DMS 273 (cell line): Measurements from ENCODE around the gene P4HB.

Experiments used
- DNase-seq: peaks from one replicate; lab custom pipeline; 2025; ENCODE audit not compliant: unreplicated experiment; lab: John Stamatoyannopoulos, UW

P4HB gene

DNA sequence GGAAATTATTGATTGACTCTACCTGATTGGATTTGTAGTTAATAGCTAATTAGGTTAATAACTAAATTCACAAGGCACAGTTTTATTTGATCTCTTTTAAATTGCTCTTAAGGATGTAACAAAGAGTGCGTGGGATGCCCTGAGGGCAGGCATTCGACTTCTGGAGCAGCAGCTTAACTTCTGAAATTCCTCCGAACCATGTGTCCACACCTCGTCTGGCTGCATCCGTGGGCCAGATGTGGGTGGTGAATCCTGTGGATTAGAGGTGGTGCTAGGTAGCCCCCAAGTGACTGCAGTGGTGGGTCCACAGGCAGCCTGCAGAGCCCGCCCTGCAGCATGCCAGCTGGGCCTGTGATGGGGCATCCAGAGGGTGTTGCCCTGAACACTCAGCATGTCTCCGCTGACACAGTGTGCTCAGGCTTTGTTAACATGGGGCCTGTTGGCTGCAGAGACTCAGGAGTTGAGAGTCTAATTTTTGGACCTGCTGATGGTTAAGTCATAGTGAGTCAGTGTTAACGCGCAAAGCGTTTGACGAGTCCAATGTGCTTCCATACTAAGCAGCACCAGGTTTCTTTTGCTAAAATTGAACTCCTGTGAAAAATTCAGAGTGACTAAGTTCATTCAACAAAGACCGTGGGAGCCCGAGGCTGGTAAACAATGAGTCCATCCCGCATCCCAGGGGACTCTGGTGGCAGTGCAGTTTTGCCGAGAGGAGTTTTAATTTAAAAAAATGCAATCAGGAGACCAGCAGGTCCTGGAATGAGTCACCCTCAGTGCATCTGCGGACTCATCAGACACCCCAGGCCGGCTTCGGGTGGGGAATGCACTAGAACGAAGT is 37.9 kb upstream of the P4HB start:
- no peak for DNase-seq

DNA sequence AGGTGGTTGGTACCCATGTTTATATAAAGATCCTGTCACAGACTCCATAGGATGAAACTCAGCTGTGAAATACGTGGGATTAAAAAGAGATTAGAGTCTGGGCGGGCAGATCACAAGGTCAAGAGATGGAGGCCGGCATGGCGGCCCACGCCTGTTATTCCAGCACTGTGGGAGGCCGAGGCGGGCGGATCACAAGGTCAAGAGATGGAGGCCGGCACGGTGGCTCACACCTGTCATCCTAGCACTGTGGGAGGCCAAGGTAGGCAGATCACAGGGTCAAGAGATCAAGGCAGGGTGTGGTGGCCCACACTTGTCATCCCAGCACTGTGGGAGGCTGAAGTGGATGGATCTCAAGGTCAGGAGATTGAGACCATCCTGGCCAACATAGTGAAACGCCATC is 35.1 kb upstream of the P4HB start:
- no peak for DNase-seq

DNA sequence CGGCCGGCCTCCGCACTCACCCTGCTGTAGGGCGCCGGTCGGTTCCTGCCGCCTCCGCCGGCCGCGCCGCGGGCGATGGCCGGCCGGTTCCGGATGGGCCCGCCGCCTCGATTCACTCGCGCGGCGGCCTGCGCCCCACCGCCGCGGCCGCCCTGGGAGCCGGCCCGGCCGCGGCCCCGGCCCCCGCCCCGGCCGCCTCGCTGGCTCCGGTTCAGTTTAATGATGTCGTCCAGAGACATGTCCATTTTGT is 30.9 kb upstream of the P4HB start:
- no peak for DNase-seq

DNA sequence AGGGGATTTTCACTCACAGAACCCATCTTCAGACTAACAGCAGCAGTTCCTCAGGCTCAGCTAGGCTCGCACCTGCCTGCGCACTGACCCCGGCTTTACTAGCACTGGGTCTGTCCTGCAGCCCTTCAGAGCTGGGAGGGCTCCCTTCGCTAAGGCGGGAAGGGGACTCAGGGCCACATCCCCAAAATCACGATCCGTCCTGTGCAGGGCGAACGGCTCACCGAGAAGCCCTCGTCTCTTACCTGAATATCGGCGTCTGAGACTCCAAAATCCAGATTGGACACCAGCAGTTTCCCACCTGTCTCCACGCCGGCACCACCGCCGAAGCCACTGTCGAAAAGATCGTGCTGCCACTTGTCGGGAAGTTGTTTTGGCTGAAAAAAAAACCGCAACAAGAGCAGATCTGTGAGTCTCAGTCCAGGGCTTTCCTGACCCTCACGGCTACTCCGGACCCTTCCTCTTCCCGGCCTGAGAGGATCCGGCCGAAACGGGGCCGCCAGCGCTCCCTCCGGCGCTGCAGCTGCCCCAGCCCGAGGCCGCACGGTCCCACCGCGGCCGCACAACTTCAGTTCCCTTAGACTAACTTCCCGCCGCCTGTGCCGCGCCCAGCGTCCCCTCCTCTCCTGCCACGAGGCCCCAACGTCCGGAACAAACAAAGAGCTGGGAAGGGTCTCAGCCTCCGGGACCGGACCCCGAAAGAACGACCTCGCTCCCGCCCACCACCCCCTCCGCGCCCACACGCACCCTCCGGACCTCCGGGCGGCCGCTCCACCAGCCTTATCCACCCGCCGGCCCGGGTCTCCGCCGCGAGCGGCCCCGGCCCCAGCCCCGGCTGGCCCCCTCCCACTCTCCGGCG is 30.3 kb upstream of the P4HB start:
- DNase-seq = peak; percentile 53

DNA sequence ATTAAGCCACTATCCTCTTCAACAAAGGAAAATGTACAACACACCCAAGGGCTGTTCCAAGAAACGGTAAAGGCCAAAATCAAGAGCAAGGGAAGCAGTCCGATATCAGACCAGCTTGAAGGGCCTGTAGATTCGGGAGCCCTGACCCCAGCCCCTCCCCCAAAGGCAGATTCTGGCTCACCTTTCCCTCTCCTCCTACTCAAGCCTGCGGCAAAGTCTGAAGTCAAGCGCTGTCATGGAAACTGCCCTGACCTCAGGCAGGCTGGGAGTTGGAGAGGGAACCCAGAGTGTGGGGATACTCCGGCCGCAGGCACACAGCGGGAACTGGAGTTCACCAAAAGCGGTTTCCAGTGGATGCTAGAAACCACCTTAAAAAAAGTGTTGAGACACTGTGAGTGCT is 29.3 kb upstream of the P4HB start:
- DNase-seq = no peak

DNA sequence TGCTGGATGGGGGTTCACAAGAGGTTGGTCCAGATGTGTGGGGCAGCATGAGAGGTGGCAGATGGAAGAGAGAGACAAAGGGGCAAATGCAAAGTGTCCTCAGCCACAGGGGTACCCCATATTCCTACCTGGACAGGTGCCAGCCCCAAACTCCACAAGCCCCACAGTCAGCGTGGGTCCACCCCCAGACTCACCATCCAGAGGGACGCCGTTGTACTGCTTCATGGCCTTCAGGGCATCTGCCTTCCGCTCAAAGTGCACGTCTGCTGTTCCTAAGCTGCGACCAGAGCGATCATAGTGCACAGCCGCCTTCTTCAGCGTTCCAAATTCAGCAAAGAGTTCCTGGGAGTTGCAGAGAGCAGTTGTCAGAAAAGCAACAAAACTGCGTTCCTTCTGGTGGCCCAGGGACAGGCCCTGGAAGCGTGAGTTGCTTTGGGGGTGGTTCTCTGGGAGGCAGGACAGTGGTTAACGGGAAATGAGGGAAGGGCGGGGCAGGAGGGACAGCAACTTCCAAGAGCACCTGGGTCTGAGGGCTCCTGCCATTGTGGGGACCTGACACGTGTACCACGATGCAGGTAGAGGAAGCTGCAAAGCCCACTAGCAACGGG is 28.8 kb upstream of the P4HB start:
- DNase-seq = no peak

DNA sequence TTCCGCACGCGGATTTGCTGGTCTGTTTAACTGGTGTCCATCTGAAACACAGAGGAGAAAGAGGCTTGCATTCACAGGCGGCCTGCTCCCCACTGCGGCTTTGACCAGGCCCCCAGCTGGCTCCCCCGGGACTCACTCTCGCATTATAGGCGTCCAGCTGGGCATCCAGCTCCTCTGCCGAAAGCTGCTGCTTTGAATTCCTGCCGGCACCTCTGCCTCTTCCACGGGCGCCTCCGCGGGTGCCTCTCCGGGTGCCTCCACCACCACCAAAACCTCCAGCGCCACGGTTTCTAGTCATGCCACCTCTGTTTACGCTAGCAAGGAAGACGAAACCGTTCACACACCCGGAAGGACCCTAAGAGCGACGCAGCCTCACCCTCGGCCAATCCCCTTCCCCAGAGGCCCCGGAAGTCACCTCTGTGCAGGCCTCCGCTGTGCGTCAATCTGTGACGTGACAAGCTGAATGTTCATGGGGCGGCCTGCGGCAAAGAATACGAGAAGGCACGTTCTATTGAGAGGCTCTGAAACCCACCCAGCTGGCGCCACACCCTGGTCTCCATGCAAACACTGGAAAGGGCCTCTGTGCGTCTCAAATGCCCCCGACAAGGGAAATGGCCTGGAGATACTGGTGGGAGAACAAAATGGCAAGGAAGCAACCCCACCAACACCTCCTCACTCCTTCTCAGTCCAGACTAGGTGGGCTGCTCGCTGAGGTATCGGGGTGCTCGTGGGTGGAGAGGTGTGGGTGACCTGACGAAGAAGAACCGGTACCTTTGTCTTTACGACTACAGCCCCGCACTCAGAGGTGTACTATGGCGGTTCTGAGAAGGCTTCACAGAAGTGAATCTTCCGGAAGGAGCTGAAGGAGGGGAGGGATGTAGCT is 28.0 kb upstream of the P4HB start:
- no peak for DNase-seq

DNA sequence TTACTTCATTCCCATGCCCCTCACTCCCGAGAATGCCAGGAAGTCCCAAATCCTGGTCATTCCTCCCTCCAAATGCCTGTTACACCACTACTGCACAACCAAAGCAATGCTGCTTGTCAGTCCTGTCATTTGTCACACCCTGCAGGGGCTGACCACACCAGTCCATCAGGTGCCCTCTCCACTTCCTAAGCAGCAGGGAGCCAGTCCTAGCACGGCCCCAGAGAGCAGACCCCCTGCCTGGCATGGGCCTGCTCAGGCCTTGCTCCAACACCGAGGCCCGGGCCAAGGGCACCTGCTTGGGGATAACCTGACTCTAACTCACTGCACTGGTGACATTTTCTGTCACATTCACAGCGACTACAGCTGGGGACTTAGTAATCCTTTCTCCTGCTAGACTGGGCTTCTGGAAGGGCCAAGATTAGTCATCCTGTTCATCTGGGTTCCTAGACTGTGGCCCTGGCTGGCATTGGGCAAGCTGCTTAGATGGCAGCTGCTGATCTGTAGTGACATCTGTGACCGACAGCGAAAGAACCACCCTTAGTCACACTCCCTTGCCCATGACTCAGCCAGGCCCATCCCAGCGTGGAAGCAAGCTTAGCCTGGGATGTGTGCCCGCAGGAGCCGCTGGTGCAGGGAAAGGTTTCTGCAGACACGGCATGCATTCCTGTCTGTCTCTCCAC is 25.7 kb upstream of the P4HB start:
- peak; percentile 60 for DNase-seq

DNA sequence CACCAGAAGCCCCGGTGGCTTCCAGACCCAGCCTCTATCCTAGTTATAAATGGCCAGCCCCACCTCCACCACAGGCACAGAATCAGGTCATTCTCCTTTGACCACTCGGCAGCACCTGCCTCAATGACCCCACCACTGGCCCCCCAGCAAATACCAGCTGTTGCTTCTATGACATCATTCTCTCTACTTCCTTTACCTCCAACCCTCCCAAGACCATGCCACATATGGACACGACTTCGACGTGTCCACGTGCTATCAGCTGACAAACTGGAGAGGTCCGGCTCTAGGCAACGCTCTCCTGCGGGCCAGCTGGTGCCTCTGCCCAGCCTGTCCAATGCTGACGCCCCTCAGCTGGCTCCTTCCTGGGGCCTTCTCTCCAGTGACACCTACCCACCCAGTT is 25.1 kb upstream of the P4HB start:
- DNase-seq = no peak

DNA sequence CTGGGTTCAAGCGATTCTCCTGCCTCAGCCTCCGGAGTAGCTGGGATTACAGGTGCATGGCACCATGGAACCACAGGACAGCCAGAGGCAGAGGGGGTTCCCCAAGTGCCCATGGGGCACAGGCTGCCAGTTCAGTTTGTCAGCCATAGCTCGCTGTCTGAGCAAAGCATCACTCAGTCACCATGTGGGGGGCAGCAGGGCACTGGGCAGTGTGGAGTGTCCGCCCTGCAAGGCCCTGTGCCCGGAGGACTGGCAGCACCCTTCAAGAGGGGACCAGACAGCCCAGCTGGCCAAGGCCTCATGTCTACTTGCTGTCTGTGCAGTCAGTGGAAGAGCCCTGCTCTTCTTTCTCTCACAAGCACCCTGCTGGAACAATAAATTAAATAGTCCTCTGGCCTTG is 24.6 kb upstream of the P4HB start:
- DNase-seq = no peak

DNA sequence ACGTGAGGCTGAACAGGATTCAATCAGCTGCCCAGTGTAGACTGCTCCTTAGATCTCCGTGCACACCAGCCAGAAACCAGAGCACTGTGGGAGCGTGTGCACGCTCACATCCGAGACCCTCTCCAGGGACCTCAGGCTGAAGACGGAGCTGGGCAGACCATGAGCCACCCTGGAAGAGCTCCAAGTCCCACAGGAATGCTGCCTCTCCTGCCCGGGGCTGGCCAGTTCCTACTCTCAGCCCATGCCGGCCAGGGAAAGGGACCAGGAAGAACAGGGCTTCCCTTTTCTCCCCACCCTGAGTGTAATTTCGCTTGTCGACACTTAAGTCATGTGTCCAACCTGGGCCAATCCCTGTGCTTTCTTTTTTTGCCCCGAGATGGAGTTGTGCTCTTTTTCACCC is 24.2 kb upstream of the P4HB start:
- DNase-seq = no peak

DNA sequence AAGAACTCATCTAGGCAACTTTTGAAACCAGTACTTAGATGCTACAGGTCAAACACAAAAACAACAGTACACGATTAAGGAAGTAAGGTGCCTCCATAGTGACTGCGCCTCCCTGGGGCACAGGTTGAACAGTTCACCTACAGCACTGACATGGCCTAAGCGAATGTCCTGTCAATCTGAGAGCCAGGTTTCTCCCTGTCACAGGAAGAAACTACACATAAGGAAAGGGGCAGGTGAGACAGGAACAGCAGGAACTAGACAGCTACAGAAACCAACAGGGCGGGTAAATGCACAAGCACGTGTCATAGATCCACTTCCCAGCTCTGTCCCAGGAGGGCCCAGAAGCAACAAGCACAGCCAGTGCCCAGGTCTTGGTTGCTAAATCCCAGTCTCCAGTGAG is 18.8 kb upstream of the P4HB start:
- no peak for DNase-seq

DNA sequence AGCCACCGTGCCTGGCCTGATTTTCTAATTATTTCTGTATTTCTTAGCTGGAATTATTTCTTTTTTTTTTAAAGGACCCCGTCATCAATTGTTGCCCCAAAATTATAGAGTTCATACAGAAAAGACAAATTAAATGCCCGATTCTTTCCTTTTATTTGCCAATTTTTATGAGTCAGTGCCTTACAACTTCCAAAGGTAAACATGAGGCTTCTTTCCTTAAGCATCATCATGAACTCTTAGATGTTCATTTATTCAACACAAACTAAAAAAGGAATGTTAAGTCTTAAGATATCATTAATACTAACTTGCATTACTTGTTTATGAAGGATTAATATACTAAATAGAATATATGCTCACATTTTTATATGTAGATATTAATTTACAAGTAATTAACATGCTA is 18.0 kb upstream of the P4HB start:
- DNase-seq = no peak

DNA sequence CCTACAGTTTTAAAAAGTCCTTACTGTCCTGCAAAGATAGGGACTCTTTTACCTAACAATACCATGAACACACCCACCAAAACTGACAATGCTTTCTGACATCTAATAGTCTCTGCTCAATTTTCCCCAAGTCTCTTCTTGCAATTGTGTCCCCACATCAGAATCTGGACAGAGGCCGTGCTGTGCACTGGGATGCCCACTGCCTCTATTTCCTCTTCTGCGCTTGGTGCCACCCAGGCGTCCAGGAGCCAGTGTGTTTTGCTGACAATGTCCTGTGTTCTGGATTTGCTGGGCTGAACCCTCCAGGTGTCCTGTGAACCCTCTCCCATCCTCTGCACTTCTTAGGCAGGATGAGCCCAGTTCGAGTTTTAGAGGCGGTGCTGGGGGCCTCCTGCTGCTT is 17.2 kb upstream of the P4HB start:
- no peak for DNase-seq

DNA sequence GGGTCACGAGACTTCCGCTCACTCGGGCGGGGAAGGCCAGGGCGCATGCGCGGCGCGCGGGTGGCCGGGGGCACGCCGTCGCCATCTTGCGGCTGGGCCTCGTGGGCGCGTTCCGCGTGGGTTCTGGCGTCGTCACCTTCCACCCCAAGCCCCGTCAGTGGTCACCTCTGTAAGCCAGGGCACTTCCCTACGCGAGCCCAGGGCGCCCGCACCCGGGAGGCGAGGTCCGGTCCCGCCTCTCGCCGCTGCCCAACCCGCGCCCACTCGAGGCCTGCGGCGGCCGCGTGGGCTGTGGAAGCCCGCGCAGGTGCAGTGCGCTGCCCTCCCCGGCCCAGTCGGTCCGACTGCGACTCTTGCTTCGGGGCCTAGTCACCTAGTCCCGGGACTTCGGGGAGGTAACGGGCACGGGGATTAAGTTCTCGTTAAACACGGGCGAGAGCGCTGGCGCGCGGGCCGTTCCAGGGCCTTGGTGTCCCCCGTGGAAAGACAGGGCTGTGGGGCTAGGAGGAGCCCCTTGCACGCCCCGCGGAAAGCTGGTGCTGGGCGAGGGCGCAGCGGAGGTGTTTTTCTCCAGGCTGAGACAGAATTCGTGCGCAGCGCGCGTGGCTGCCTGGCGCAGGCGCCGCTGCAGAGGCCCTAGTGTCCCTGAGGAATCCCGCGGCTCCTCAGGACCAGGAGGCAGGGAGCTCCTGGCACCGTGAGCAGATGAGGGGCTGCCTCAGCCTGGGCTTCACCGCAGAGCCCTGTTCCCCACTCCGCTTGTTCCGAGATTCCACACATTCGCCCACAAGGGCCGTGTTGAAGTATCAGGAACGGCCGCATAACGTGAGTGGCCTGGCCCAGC is 11.3 kb upstream of the P4HB start:
- DNase-seq = peak; percentile 95

DNA sequence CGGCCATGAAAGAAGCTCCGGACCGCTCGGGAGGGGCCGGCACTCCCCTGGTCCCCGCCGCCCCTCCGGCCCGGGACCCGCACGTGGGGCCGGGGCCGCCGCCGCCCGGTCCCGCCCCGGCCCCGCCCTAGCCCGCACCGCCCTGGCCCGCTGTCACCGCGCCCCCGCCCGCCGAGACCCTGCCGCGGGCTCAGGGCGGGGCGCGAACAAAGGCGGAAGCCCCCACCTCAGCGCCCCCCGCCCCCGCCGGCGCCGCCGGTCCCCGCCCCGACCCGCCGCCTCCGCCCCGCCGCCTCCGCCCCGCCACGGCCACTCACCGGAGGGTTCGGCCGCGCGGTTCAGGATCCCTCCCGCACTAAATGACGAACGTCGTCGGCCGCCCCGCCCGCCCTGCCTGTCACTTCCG is 10.6 kb upstream of the P4HB start, which contains the start of gene ARHGDIA:
Gene ARHGDIA (minus strand): TSS at position 357 of the 406 bp plus-strand sequence. CDS start 1,407 bp downstream, outside the sequence.
- DNase-seq = peak; percentile 79

DNA sequence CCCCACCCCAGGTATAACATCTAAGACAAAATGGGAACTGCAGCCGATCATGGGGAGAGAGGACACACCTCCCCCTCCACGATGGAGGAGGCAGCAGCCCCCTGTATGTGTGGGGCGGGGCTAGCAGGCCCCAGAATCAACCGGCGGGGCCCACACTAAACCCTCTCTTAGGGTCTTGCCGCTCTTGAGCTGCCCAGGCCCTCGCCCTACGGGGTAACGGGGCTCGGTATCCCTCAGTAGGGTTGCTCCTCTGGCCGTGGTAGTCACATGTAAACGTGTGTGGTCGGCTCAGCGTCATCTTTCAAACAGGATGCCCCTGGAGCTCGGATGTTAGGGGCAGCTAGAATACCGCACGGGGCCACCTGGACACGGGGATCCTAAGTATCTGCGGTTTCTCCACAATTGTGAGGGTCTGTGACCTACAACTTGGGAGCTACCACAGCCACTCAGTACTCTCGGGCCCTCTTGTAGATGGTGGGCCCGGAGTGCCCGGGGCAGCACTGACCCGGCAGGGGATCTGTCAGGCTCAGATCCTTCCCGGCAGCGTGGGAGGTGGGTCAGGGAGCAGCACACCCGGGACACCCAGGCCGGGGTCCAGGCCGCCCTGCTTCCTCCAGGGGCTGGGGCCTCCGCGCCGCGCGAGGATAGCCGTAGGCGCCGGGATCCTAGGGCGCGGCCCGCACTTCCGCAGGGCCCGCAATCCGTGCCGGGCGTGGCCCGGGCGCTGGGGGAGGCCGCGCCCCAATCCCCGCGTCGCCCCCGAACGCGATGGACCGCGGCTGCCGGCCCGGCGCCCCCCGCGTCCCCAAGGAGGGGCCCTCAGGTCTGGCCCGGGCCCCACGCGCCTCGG is 10.0 kb upstream of the P4HB start:
- DNase-seq = peak; percentile 75

DNA sequence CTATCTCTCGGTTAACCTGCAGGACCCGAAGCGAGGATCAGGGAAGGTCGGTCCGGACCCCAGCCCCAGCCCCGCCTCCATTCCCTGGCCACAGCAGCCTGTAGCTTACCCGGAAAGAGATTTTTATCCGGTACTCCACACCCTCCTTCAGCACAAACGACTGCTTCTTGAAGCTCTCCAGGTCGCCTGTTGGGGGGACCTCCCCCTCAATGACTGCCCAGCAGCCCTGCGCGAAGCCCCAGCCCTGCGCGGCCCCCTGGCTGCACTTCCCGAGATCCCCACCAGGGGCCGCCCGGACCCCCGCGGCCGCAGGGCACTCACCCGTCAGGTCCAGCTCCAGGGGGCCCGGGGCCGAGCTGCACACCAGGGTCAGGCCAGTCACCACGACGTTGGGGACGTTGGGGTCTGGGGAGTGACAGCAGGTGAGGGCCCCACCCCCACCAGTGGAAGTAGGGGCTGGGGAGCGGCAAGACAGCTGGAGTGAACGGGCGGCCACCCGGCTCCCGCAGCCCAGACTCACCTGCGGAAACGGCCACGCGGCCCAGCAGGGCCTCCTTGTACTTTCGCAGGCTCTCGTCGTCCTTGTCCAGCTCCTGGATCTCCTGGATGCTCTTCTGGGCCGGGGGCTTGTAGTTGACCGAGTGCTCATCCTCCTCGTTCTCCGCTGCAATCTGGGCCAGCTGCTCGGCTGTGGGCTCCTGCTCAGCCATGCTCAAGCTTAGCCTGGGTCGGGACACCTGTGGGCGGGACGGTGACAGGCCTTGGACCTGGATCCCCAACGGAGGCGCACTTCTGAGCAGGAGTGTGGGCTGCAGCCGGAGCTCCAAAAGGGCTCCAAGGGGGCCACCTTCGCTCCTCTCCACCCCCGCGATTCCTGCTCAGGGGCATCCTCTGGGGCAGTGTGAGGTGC is 9.1 kb upstream of the P4HB start:
- DNase-seq = peak; percentile 62
